GM21515 (cell line): ENCODE results near the gene LRRC63.

ENCODE experiments used
- ATAC-seq: cut with Tn5 transposase; IDR thresholded peaks from one replicate; pipeline ENCODE4 v1.9.1; 2021; ENCODE audit not compliant: unreplicated experiment

LRRC63 gene

GRCh38 chr13:46304546-46304945, 92.8 kb downstream of the LRRC63 start:
- ATAC-seq, result no peak

- no peak for ATAC-seq
Measured at GRCh38 chr13:46307554-46307953, 95.8 kb downstream of the LRRC63 start.

- ATAC-seq, result no peak
Measured at GRCh38 chr13:46310066-46310465, 98.3 kb downstream of the LRRC63 start.

- ATAC-seq, result no peak
Measured at GRCh38 chr13:46311217-46311616, 99.5 kb downstream of the LRRC63 start.

- no peak for ATAC-seq
Measured at GRCh38 chr13:46313024-46313423, 101.3 kb downstream of the LRRC63 start.

GRCh38 chr13:46313432-46314257, 101.9 kb downstream of the LRRC63 start:
- ATAC-seq, result no peak

GRCh38 chr13:46314587-46314986, 102.9 kb downstream of the LRRC63 start:
- ATAC-seq, result no peak

- ATAC-seq, result no peak
Measured at GRCh38 chr13:46315036-46315435, 103.3 kb downstream of the LRRC63 start.

- ATAC-seq, result no peak
Measured at GRCh38 chr13:46315491-46316075, 103.9 kb downstream of the LRRC63 start.

GRCh38 chr13:46317120-46317519, 105.4 kb downstream of the LRRC63 start:
- no peak for ATAC-seq

- no peak for ATAC-seq
Measured at GRCh38 chr13:46318986-46319385, 107.3 kb downstream of the LRRC63 start.

GRCh38 chr13:46320406-46320805, 108.7 kb downstream of the LRRC63 start:
- no peak for ATAC-seq

- ATAC-seq, result no peak
Measured at GRCh38 chr13:46320821-46321220, 109.1 kb downstream of the LRRC63 start.

- no peak for ATAC-seq
Measured at GRCh38 chr13:46321494-46322225, 109.9 kb downstream of the LRRC63 start.

GRCh38 chr13:46324976-46325375, 113.2 kb downstream of the LRRC63 start:
- no peak for ATAC-seq
